ENCODE measurements around the gene LPP. TPM values are rescaled to one million over a fixed set of nuclear protein-coding genes. Genes with fewer than 3 reads are reported as not detected.

Gene LPP, protein sequence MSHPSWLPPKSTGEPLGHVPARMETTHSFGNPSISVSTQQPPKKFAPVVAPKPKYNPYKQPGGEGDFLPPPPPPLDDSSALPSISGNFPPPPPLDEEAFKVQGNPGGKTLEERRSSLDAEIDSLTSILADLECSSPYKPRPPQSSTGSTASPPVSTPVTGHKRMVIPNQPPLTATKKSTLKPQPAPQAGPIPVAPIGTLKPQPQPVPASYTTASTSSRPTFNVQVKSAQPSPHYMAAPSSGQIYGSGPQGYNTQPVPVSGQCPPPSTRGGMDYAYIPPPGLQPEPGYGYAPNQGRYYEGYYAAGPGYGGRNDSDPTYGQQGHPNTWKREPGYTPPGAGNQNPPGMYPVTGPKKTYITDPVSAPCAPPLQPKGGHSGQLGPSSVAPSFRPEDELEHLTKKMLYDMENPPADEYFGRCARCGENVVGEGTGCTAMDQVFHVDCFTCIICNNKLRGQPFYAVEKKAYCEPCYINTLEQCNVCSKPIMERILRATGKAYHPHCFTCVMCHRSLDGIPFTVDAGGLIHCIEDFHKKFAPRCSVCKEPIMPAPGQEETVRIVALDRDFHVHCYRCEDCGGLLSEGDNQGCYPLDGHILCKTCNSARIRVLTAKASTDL
- 1,791 TPM for total RNA-seq

- H3K4me1 ChIP-seq: peaks cover 0 to 31% of the 10 kb centered on the region in 2 donors
- no peaks in the 10 kb centered on the region for H3K27me3 ChIP-seq
- H3K27ac ChIP-seq: peak within 1 kb of the TSS; percentile 98 to 99
- no peaks in the 10 kb centered on the region for H3K9me3 ChIP-seq
- no peak for TF ChIP-seq CTCF (IDR thresholded peaks at IDR 0.05)
- peak in 1 of 2 donors; percentile 91 for DNase-seq (ENCODE audit: low spot score in 2 of 2)
- H3K36me3 ChIP-seq: no peaks in the 10 kb centered on the region
- peak within 1 kb of the TSS; percentile 81 to 89 for H3K4me3 ChIP-seq
- intact Hi-C loops (cut with DNase I): loop anchor here (1.0 to 5.0 kb wide), 7 partner anchors 17 to 794 kb away; no protein-coding TSS in a partner anchor
Measured at GRCh38 chr3:188154014-188154808, at the start of gene LPP. TSS of gene LPP (plus strand) at chr3:188154157. CDS start at chr3:188406121, 251,964 bp downstream.

- Histone ChIP-seq H3K4me3 (no peak overlapping the region), H3K9me3 (peaks cover 0 to 2% of the 10 kb centered on the region in 2 donors), H3K27ac (no peak overlapping the region), H3K36me3 (no peaks in the 10 kb centered on the region), H3K4me1 (no peaks in the 10 kb centered on the region), H3K27me3 (no peaks in the 10 kb centered on the region)
- intact Hi-C loops (cut with DNase I): no loop called here
- no peak for DNase-seq (ENCODE audit: low spot score in 2 of 2)
- TF ChIP-seq CTCF (IDR thresholded peaks at IDR 0.05): no peak
Measured at GRCh38 chr3:188106006-188106405, 48.0 kb upstream of the LPP start.

GRCh38 chr3:188106454-188106853 lies 47.5 kb upstream of the LPP start:
- Histone ChIP-seq H3K4me3 (no peak overlapping the region), H3K27me3 (no peaks in the 10 kb centered on the region), H3K9me3 (no peaks in the 10 kb centered on the region), H3K36me3 (no peaks in the 10 kb centered on the region), H3K4me1 (no peaks in the 10 kb centered on the region), H3K27ac (no peak overlapping the region)
- no peak for DNase-seq (ENCODE audit: low spot score in 2 of 2)
- TF ChIP-seq CTCF (IDR thresholded peaks at IDR 0.05): no peak
- intact Hi-C loops (cut with DNase I): no loop called here

GRCh38 chr3:188106887-188107830 lies 46.8 kb upstream of the LPP start:
- H3K9me3 ChIP-seq: no peaks in the 10 kb centered on the region
- H3K4me3 ChIP-seq: no peak overlapping the region
- DNase-seq (ENCODE audit: low spot score in 2 of 2): no peak
- no peaks in the 10 kb centered on the region for H3K27me3 ChIP-seq
- H3K36me3 ChIP-seq: no peaks in the 10 kb centered on the region
- no peak overlapping the region for H3K27ac ChIP-seq
- no peak for TF ChIP-seq CTCF (IDR thresholded peaks at IDR 0.05)
- intact Hi-C loops (cut with DNase I): no loop called here
- no peaks in the 10 kb centered on the region for H3K4me1 ChIP-seq
